OCI-LY3 (cell line): Measurements from ENCODE around the gene CHAF1A.
A peak's percentile ranks its signal among the peaks of the same experiment; 100 is the strongest.

ENCODE experiments used
- H2AFZ ChIP-seq: fragments of 200-600, 300-600 bp; shearing (Covaris generic); 2 replicates; pipeline ENCODE4 v1.6.0; 2014; ENCODE audit warnings: antibody characterized with exemption, low read depth, low read length
- H3K27ac ChIP-seq: fragments of 200-600, 300-600 bp; sonication (generic); 2 replicates; pipeline ENCODE4 v1.5.1; 2014; ENCODE audit warnings: mild to moderate bottlenecking, low read length, moderate library complexity, mixed read lengths
- H3K27me3 ChIP-seq: fragments of 200-600, 300-600 bp; sonication (generic); 2 replicates; pipeline ENCODE4 v1.6.1; 2014; ENCODE audit warnings: low read depth, low read length, mixed read lengths
- H3K36me3 ChIP-seq: fragments of 200-600, 300-600 bp; sonication (generic); replicated peaks from 2 replicates; pipeline ENCODE3; 2014; ENCODE audit warnings: low read depth, low read length, mixed read lengths
- H3K4me1 ChIP-seq: fragments of 300-600, 200-600 bp; sonication (generic); 2 replicates; pipeline ENCODE4 v1.6.1; 2014; ENCODE audit warnings: low read length, mixed read lengths
- H3K4me2 ChIP-seq: fragments of 200-600, 300-600 bp; sonication (generic); 2 replicates; pipeline ENCODE4 v1.6.1; 2014; ENCODE audit warnings: low read length, mixed read lengths
- H3K4me3 ChIP-seq: fragments of 300-600, 200-600 bp; sonication (generic); 2 replicates; pipeline ENCODE4 v1.5.1; 2014; ENCODE audit warnings: antibody characterized with exemption, mild to moderate bottlenecking, low read length, moderate library complexity
- H3K79me2 ChIP-seq: fragments of 300-600, 200-600 bp; shearing (Covaris generic); 2 replicates; pipeline ENCODE4 v1.6.1; 2014; ENCODE audit warnings: mild to moderate bottlenecking, low read length, mixed read lengths
- H3K9ac ChIP-seq: fragments of 300-600, 200-600 bp; shearing (Covaris generic); 2 replicates; pipeline ENCODE4 v1.6.0; 2014; ENCODE audit warnings: mild to moderate bottlenecking, low read length, moderate library complexity
- H3K9me3 ChIP-seq: fragments of 200-600, 300-600 bp; shearing (Covaris generic); 2 replicates; pipeline ENCODE4 v1.6.1; 2014; ENCODE audit warnings: low read length, mixed read lengths; ENCODE audit not compliant: insufficient read depth
- H4K20me1 ChIP-seq: fragments of 200-600, 300-600 bp; sonication (generic); 2 replicates; pipeline ENCODE4 v1.6.1; 2016; ENCODE audit warnings: low read length, mixed read lengths; ENCODE audit not compliant: insufficient read depth
- EZH2phosphoT487 ChIP-seq: fragments of 200-600 bp; shearing (Covaris generic); IDR thresholded peaks from 2 replicates; pipeline ENCODE4 v1.6.1; 2018; ENCODE audit warnings: antibody characterized with exemption, mixed run types, low read depth
- TF ChIP-seq, protein P1 (sequence below): fragments of 200-600, 300-600 bp; sonication (generic); IDR thresholded peaks from 2 replicates; pipeline ENCODE4 v1.5.1; 2014; ENCODE audit warnings: antibody characterized with exemption, low read length, low read depth

Gene CHAF1A

DNA sequence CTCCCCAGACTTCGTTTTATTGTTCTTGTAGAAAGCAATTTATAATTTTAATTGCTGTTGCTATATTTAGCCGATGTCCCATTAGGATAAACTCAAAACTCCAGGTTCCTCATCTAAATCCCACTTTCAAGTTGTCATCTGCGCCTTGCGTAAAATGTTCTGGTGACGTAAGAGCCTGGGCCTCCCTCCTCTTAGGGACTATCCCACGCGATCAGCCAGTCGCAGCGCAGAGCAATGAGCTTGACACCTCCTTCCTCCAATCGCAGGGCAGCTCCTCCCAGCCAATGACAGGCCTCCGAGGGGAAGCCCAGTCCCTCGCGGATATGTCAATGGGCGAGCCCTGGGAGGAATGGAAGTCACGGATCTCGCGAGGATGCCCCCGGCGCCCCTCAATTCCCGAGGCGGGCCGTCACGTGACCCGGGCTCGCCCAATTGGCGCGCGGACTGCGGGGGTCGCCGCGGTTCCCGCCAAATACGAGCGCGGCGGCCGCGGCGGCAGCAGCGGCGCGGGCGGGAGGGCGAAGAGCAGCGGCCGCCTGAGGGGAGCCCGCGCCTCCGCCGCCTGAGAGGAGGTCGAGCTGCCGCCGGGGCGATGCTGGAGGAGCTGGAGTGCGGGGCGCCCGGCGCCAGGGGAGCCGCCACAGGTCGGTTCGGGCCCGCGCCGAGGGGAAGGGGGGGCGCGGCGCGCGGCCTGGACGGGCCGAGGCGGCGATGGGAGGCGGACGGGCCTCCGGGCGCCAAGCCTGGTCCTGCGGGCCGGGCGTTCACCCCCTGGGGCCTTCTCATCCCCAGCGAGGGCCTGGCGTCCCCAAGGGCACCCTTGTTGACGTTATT lies at the start of gene CHAF1A:
TSS of gene CHAF1A (plus strand) at position 470 of the 834 bp plus-strand sequence. CDS start at position 593, 123 bp downstream.
- peak within 1 kb of the TSS; percentile 49; the same call in 1 of the 2 replicates for H2AFZ ChIP-seq

GRCh38 chr19:4352701-4353121 lies 49.7 kb upstream of the CHAF1A start:
- Histone ChIP-seq H3K4me2 (no peak overlapping the region), H3K79me2 (no peaks in the 10 kb centered on the region), H3K36me3 (peaks cover 8% of the 10 kb centered on the region), H3K9ac (no peak overlapping the region), H4K20me1 (no peaks in the 10 kb centered on the region), H3K4me1 (no peaks in the 10 kb centered on the region), H3K27me3 (no peaks in the 10 kb centered on the region), H3K9me3 (no peaks in the 10 kb centered on the region), H3K27ac (no peak overlapping the region), H2AFZ (no peak overlapping the region), H3K4me3 (no peak overlapping the region)
- no peak for TF ChIP-seq EZH2phosphoT487
- TF ChIP-seq, protein P1, sequence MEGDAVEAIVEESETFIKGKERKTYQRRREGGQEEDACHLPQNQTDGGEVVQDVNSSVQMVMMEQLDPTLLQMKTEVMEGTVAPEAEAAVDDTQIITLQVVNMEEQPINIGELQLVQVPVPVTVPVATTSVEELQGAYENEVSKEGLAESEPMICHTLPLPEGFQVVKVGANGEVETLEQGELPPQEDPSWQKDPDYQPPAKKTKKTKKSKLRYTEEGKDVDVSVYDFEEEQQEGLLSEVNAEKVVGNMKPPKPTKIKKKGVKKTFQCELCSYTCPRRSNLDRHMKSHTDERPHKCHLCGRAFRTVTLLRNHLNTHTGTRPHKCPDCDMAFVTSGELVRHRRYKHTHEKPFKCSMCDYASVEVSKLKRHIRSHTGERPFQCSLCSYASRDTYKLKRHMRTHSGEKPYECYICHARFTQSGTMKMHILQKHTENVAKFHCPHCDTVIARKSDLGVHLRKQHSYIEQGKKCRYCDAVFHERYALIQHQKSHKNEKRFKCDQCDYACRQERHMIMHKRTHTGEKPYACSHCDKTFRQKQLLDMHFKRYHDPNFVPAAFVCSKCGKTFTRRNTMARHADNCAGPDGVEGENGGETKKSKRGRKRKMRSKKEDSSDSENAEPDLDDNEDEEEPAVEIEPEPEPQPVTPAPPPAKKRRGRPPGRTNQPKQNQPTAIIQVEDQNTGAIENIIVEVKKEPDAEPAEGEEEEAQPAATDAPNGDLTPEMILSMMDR = peak; percentile 68

More for the DNA sequence above, at the start of gene CHAF1A:
- peaks cover 64% of the 10 kb centered on the region for H4K20me1 ChIP-seq
- TF ChIP-seq, protein P1 = no peak
- TF ChIP-seq EZH2phosphoT487 = no peak
- no peaks in the 10 kb centered on the region for H3K9me3 ChIP-seq
- H3K4me3 ChIP-seq = peak within 1 kb of the TSS; percentile 98
- H3K27me3 ChIP-seq = no peaks in the 10 kb centered on the region
- H3K36me3 ChIP-seq = peaks cover 32% of the 10 kb centered on the region
- H3K79me2 ChIP-seq = peaks cover 79% of the 10 kb centered on the region
- peak within 1 kb of the TSS; percentile 98 for H3K9ac ChIP-seq
- H3K27ac ChIP-seq = peak within 1 kb of the TSS; percentile 63
- H3K4me1 ChIP-seq = peaks cover 33% of the 10 kb centered on the region
- peak within 1 kb of the TSS; percentile 82 for H3K4me2 ChIP-seq

DNA sequence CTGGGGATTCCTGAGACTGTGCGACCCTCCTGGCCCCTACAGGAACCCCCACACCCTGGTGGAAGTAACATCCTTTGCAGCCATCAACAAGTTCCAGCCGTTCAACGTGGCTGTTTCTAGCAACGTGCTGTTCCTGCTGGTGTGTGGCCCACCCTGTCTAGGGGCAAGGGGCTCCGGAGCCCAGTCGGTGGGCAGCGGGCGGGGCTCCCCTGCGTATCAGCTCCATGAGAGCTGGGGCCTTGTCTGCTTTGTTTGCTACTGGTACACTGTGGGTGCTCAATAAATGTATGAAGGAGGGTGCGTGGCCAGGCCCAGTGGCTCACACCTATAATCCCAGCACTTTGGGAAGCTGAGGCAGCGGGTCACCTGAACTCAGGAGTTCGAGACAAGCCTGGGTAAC lies 48.2 kb upstream of the CHAF1A start:
- Histone ChIP-seq H3K4me2 (no peak overlapping the region), H3K79me2 (no peaks in the 10 kb centered on the region), H3K27me3 (no peaks in the 10 kb centered on the region), H3K27ac (no peak overlapping the region), H3K36me3 (peaks cover 16% of the 10 kb centered on the region), H3K4me3 (no peak overlapping the region), H3K9ac (no peak overlapping the region), H3K4me1 (no peaks in the 10 kb centered on the region), H3K9me3 (no peaks in the 10 kb centered on the region), H2AFZ (no peak overlapping the region), H4K20me1 (no peaks in the 10 kb centered on the region)
- TF ChIP-seq EZH2phosphoT487 = no peak
- TF ChIP-seq, protein P1 = no peak

DNA sequence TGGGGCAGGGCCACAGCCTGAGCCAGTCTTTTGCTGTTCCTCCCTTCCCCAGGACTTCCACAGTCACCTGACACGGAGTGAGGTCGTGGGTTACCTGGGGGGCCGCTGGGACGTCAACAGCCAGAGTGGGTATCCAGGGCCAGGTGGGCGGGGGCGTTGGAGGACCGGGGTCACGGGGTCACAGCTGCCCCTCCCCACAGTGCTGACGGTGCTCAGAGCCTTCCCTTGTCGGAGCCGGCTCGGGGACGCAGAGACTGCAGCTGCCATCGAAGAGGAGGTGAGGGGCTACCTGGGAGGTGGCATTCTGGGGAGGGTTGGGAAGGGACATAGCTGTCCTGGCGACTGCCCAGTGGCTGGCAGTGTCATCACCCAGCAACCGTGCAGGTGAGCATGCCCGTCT lies 47.5 kb upstream of the CHAF1A start:
- TF ChIP-seq, protein P1 = no peak
- TF ChIP-seq EZH2phosphoT487 = no peak
- Histone ChIP-seq H3K79me2 (no peaks in the 10 kb centered on the region), H4K20me1 (no peaks in the 10 kb centered on the region)

More for the DNA sequence above, 47.5 kb upstream of the CHAF1A start:
- Histone ChIP-seq H3K9ac (no peak overlapping the region), H2AFZ (no peak overlapping the region), H3K27me3 (no peaks in the 10 kb centered on the region), H3K4me2 (no peak overlapping the region), H3K4me3 (no peak overlapping the region), H3K9me3 (no peaks in the 10 kb centered on the region), H3K4me1 (no peaks in the 10 kb centered on the region), H3K36me3 (peaks cover 20% of the 10 kb centered on the region), H3K27ac (no peak overlapping the region)
